Fibroblast of lung (primary cell): ENCODE measurements around the gene SIVA1.

Experiments
- EZH2 ChIP-seq: IDR thresholded peaks from 2 replicates; pipeline ENCODE4 v1.5.1; 2012; ENCODE audit warnings: low read length, control low read depth, mild to moderate bottlenecking; ENCODE audit errors: missing control alignments
- TF ChIP-seq, protein P1 (sequence below), 2 donors: IDR thresholded peaks in 1 of 2; conservative IDR thresholded peaks in 1 of 2; 1 replicate in 1 of 2; 2 replicates in 1 of 2; pipeline ENCODE4 v1.5.1; 2011 to 2012; ENCODE audit warnings: low read length in 2 of 2, control low read depth in 1 of 2, inconsistent platforms in 1 of 2, low read depth in 1 of 2, mild to moderate bottlenecking in 1 of 2

DNA sequence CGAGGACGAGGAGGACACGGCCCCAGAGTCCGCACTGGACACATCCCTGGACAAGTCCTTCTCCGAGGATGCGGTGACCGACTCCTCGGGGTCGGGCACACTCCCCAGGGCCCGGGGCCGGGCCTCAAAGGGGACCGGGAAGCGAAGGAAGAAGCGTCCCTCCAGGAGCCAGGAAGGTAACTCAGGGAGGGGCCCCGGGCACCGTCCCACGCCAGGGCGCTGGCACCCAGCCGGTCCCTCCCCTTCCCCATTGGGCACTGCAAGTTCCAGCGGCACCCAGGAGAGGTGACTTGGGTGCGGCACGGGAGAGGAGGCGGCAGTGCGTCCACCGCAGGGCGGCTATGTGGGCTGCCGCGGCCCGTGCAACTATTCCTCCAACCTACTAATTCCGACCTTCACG, 38.3 kb upstream of the SIVA1 start:
- TF ChIP-seq, protein P1, sequence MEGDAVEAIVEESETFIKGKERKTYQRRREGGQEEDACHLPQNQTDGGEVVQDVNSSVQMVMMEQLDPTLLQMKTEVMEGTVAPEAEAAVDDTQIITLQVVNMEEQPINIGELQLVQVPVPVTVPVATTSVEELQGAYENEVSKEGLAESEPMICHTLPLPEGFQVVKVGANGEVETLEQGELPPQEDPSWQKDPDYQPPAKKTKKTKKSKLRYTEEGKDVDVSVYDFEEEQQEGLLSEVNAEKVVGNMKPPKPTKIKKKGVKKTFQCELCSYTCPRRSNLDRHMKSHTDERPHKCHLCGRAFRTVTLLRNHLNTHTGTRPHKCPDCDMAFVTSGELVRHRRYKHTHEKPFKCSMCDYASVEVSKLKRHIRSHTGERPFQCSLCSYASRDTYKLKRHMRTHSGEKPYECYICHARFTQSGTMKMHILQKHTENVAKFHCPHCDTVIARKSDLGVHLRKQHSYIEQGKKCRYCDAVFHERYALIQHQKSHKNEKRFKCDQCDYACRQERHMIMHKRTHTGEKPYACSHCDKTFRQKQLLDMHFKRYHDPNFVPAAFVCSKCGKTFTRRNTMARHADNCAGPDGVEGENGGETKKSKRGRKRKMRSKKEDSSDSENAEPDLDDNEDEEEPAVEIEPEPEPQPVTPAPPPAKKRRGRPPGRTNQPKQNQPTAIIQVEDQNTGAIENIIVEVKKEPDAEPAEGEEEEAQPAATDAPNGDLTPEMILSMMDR (conservative IDR thresholded peaks at IDR 0.05 in 1 of 2, IDR thresholded peaks at IDR 0.05 in 1 of 2; ENCODE audit: low read depth in 1 of 2, low read length in 2 of 2): no peak
- TF ChIP-seq EZH2: no peak
